PC-3 (cell line): ENCODE data around the gene COL8A2.

Source experiments
- EZH2 ChIP-seq: fragments of 300-600 bp; sonication (generic); IDR thresholded peaks from one replicate; pipeline ENCODE4 v1.6.1; 2017; ENCODE audit warnings: antibody characterized with exemption, mild to moderate bottlenecking, low read length; ENCODE audit not compliant: unreplicated experiment
- TF ChIP-seq, protein P1 (sequence below): fragments of 300-600 bp; sonication (generic); conservative IDR thresholded peaks from 2 replicates; pipeline ENCODE4 v1.5.1; 2017; ENCODE audit warnings: antibody characterized with exemption, low read depth, mild to moderate bottlenecking, low read length

DNA sequence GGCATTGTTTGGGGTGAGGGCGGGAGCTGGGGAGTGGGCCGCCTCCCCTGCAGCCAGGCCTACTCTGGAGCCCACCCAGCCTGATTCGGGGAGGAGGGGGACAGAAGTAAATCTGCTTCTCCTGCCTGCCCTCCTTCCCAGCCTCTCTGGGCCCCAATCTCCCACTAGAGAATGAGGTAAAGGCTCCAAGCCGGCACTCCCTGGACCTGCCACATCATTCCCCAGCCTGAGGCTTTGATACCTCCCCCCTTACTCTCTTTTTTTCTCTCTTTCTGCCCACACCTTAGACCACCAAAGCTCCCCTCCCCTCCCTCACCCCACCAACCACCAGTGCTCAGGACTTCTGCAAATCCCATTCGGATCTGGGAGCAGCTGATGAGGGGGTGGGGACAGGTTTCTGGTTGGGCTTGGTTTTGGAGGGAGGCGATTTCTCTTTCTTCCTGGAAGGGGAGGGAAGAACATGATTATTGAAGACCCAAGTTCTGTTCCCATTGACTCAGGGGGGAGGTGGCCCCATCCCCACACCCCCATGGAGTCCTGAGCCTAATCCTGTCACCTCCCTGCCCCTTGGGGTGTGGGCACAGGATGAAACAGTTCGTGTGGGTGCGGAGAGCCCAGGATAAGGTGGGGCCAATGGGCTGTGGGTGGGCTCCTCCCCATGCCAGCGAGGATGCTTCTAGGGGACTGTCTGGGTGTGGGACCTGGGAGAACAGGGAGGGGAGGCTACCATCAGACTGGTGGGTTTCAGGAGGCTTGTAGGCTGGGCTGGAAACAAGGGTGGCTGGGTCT is 32.3 kb upstream of the COL8A2 start:
- TF ChIP-seq, protein P1, sequence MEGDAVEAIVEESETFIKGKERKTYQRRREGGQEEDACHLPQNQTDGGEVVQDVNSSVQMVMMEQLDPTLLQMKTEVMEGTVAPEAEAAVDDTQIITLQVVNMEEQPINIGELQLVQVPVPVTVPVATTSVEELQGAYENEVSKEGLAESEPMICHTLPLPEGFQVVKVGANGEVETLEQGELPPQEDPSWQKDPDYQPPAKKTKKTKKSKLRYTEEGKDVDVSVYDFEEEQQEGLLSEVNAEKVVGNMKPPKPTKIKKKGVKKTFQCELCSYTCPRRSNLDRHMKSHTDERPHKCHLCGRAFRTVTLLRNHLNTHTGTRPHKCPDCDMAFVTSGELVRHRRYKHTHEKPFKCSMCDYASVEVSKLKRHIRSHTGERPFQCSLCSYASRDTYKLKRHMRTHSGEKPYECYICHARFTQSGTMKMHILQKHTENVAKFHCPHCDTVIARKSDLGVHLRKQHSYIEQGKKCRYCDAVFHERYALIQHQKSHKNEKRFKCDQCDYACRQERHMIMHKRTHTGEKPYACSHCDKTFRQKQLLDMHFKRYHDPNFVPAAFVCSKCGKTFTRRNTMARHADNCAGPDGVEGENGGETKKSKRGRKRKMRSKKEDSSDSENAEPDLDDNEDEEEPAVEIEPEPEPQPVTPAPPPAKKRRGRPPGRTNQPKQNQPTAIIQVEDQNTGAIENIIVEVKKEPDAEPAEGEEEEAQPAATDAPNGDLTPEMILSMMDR: no peak
- no peak for TF ChIP-seq EZH2
